Naive B cell (primary cell): Measurements from ENCODE around the gene ZBTB42. TPM values are rescaled to one million over a fixed set of nuclear protein-coding genes. Genes with fewer than 3 reads are reported as not detected.

Experiments used
- ATAC-seq, 2 donors: fragments of 150-1000 bp; cut with Tn5 transposase; 2 replicates each; pipeline ENCODE4 v1.10.0; 2021; ENCODE audit warnings: low read depth in 2 of 2, mild to moderate bottlenecking in 2 of 2, moderate library complexity in 2 of 2
- DNase-seq: peaks from one replicate; pipeline ENCODE4 v3.0.0; 2022
- H3K27ac Mint-ChIP-seq, 6 donors: one replicate each; pipeline ENCODE4 v1.8.0; 2020 to 2022; ENCODE audit warnings: mild to moderate bottlenecking in 6 of 6, mixed read lengths in 6 of 6, moderate library complexity in 5 of 6, inconsistent platforms in 2 of 6
- H3K27me3 Mint-ChIP-seq, 3 donors: one replicate each; pipeline ENCODE4 v1.8.0; 2021 to 2022; ENCODE audit warnings: mixed read lengths in 3 of 3, mild to moderate bottlenecking in 1 of 3
- H3K36me3 Mint-ChIP-seq, 2 donors: one replicate each; pipeline ENCODE4 v1.8.0; 2020 to 2022; ENCODE audit warnings: mixed read lengths in 2 of 2, inconsistent platforms in 1 of 2, mild to moderate bottlenecking in 1 of 2
- H3K4me1 Mint-ChIP-seq, 3 donors: one replicate each; pipeline ENCODE4 v1.8.0; 2020 to 2022; ENCODE audit warnings: mixed read lengths in 3 of 3, inconsistent platforms in 1 of 3, mild to moderate bottlenecking in 1 of 3, moderate library complexity in 1 of 3
- H3K4me3 Mint-ChIP-seq, 8 donors: one replicate each; pipeline ENCODE4 v1.8.0; 2020 to 2022; ENCODE audit warnings: mild to moderate bottlenecking in 8 of 8, mixed read lengths in 8 of 8, moderate library complexity in 8 of 8, inconsistent platforms in 2 of 8
- H3K9me3 Mint-ChIP-seq, 7 donors: one replicate each; pipeline ENCODE4 v1.8.0; 2020 to 2022; ENCODE audit warnings: mixed read lengths in 7 of 7, mild to moderate bottlenecking in 5 of 7, inconsistent platforms in 2 of 7, moderate library complexity in 1 of 7
- polyA plus RNA-seq, 6 donors: library from polyadenylated mRNA; unstranded; fragments of 300-500 nt; fragmentation: Illumina TruSeq; gene quantifications; one replicate each; pipeline ENCODE4 v1.2.3, GENCODE V29; 2021; ENCODE audit warnings: low read depth in 6 of 6

Gene ZBTB42
- polyA plus RNA-seq, 6 donors from 2014 or later: 0.84 to 1.9 (median 1.2) TPM

- H3K27ac Mint-ChIP-seq: no peak overlapping the region
These were observed 10.9 kb upstream of the ZBTB42 start for GRCh38 chr14:104789752-104790743.

GRCh38 chr14:104791425-104791824, 9.5 kb upstream of the ZBTB42 start:
- no peak overlapping the region for H3K27ac Mint-ChIP-seq
- H3K9me3 Mint-ChIP-seq: no peaks in the 10 kb centered on the region
- H3K27me3 Mint-ChIP-seq: no peaks in the 10 kb centered on the region
- H3K36me3 Mint-ChIP-seq: no peaks in the 10 kb centered on the region
- peaks cover 39 to 49% (median 40%) of the 10 kb centered on the region in 3 donors for H3K4me1 Mint-ChIP-seq
- DNase-seq (no peak), ATAC-seq (no peak)
- H3K4me3 Mint-ChIP-seq: peak overlapping the region in 1 of 8 donors; percentile 62

More at GRCh38 chr14:104789752-104790743, 10.9 kb upstream of the ZBTB42 start:
- Mint-ChIP-seq H3K4me3 (no peak overlapping the region), H3K4me1 (peaks cover 34 to 52% (median 34%) of the 10 kb centered on the region in 3 donors), H3K9me3 (no peaks in the 10 kb centered on the region), H3K27me3 (no peaks in the 10 kb centered on the region), H3K36me3 (no peaks in the 10 kb centered on the region)
- no peak for ATAC-seq
- DNase-seq: no peak

DNA sequence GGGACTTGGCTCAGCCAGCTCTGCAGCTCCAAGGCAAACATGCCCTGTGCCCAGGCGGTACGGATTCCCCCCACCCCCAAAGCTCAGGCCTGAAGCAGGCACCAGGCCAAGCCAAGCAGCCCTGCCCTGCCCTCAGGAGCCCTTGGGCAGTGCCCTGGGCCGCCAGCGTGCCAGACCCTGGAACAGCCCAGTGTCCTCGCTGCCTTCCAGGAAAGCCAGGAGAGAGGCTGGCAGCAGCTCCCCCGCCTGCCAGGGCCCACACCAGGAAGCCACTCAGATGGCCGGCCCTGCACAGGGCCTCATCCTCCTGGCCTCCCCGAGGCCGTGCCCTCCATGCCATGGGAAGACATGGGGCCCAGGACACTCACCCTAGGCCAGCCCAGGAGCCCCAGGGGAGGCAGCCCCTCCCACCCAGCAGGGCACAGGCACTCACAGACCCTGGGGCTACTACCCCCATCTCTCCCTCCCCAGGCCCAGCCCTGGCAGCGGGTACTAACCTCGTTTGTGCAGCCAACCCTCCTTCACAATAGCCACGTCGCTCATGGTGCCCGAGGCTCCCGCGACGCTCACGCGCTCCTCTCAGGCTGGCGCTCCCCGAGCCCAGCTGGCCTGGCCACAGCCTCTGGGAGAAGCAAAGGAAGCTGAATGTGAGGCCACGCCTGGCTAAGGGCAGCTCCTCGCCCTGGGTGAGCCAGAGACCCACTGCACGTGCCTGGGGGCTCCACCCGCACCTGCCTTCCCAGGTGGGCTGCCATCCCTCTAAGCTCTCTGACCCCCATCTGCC, 8.6 kb upstream of the ZBTB42 start:
- no peak for ATAC-seq
- Mint-ChIP-seq H3K9me3 (no peaks in the 10 kb centered on the region), H3K4me1 (peaks cover 43 to 55% (median 45%) of the 10 kb centered on the region in 3 donors), H3K36me3 (no peaks in the 10 kb centered on the region), H3K27ac (no peak overlapping the region), H3K27me3 (no peaks in the 10 kb centered on the region), H3K4me3 (peak overlapping the region in 2 of 8 donors; percentile 83 to 87)
- DNase-seq: no peak

DNA sequence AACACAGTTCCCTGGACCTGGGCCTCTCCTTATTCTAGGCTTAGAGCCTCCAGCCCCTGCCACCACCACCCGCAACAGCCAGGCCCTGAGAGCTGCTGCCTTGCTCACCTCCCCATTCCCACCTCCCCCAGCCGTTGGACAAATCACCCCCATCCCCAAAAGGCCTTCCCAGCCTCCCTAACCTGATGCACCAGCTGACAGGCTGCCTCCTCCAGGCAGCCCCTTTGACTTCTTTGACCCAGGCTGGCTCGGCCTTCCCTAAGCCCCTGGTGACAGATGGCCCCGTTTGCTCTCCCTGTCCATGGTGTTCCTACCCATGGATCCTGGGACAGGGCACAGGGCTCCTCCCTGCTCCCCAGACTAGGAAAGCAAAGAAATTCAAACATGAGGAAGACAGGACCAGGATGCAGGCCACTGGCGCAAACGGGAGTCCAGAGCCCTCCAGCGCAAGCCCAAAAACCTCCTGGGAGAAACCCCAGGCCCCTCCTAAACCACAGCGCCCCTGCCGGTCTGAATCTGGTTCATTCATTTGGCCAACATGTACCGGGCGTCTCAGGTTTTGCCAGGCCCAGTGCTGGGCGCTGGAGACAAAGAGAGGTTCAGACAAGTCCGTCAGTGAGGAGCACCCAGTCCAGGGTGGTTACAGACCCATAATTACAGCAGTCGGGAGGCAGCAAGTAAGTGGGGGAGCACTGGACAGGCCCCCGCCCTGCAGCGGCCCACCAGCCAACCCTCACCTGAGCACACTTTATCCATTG, 7.8 kb upstream of the ZBTB42 start:
- Mint-ChIP-seq H3K4me1 (peaks cover 46 to 53% (median 48%) of the 10 kb centered on the region in 3 donors), H3K4me3 (peak overlapping the region in 7 of 8 donors; percentile 53 to 94 (median 87)), H3K9me3 (no peaks in the 10 kb centered on the region), H3K27me3 (no peaks in the 10 kb centered on the region), H3K27ac (peak overlapping the region in 1 of 6 donors; percentile 86), H3K36me3 (no peaks in the 10 kb centered on the region)
- ATAC-seq (no peak), DNase-seq (no peak)

DNA sequence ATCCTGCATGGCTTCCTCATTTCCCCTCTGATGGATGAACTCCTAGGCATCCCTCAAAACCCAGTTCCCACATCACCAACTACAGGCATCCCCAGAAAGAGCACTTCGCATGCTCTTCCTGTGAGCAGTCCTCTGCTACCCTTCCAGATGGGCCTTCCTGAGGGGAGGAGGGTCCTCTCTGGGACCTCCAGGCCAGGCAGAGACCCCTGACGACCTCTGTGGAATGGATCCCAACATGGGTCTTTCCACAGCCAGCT, 7.3 kb upstream of the ZBTB42 start:
- Mint-ChIP-seq H3K4me1 (peaks cover 49 to 54% (median 51%) of the 10 kb centered on the region in 3 donors), H3K27me3 (no peaks in the 10 kb centered on the region), H3K27ac (peak overlapping the region in 2 of 6 donors; percentile 43 to 86), H3K4me3 (peak overlapping the region in 7 of 8 donors; percentile 79 to 94 (median 87)), H3K36me3 (no peaks in the 10 kb centered on the region), H3K9me3 (no peaks in the 10 kb centered on the region)
- ATAC-seq: no peak
- no peak for DNase-seq

DNA sequence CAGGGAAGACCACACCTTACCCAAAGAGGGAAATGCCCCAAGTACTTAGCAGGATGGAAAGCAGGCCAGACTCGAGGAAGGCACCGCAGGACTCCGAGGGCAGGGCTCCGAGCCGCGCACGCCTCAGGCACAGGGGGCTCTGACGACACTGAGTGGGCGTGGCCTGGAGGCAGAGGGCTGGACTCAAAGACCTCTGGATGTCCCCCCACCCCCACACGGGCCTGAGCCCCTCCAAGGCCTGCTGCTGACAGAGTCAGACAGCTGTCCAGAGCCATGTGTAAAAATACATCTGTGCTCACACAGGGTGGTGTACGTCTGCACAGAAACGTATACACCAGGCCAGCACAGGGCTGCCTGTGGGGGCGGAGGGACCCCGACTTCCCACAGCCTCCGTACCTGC, 6.8 kb upstream of the ZBTB42 start:
- H3K4me1 Mint-ChIP-seq: peaks cover 53 to 59% (median 55%) of the 10 kb centered on the region in 3 donors
- no peak for DNase-seq

GRCh38 chr14:104794631-104794992, 6.3 kb upstream of the ZBTB42 start:
- H3K4me3 Mint-ChIP-seq: peak overlapping the region; percentile 79 to 94 (median 88)
- DNase-seq: no peak
- no peak for ATAC-seq
- no peaks in the 10 kb centered on the region for H3K9me3 Mint-ChIP-seq
- peaks cover 56 to 64% (median 60%) of the 10 kb centered on the region in 3 donors for H3K4me1 Mint-ChIP-seq
- H3K36me3 Mint-ChIP-seq: no peaks in the 10 kb centered on the region
- peak overlapping the region in 5 of 6 donors; percentile 14 to 86 (median 67) for H3K27ac Mint-ChIP-seq
- H3K27me3 Mint-ChIP-seq: no peaks in the 10 kb centered on the region

More for the DNA sequence above, 6.8 kb upstream of the ZBTB42 start:
- ATAC-seq: no peak
- H3K27ac Mint-ChIP-seq: peak overlapping the region in 2 of 6 donors; percentile 43 to 85
- H3K4me3 Mint-ChIP-seq: peak overlapping the region; percentile 79 to 94 (median 88)
- H3K27me3 Mint-ChIP-seq: no peaks in the 10 kb centered on the region
- H3K36me3 Mint-ChIP-seq: no peaks in the 10 kb centered on the region
- H3K9me3 Mint-ChIP-seq: no peaks in the 10 kb centered on the region

- H3K36me3 Mint-ChIP-seq: no peaks in the 10 kb centered on the region
- no peaks in the 10 kb centered on the region for H3K9me3 Mint-ChIP-seq
- peak; percentile 36 to 39 for ATAC-seq
- peaks cover 61 to 68% (median 63%) of the 10 kb centered on the region in 3 donors for H3K4me1 Mint-ChIP-seq
- H3K4me3 Mint-ChIP-seq: peak within 1 kb of the TSS; percentile 79 to 94 (median 88)
- H3K27me3 Mint-ChIP-seq: no peaks in the 10 kb centered on the region
- DNase-seq: peak; percentile 47
- peak within 1 kb of the TSS in 4 of 6 donors; percentile 69 to 87 (median 80) for H3K27ac Mint-ChIP-seq
These were observed 5.7 kb upstream of the ZBTB42 start, which contains the start of gene AKT1 for GRCh38 chr14:104794993-104795780. Gene AKT1, minus strand, starts transcription at chr14:104795748. Its CDS starts 3,105 bp downstream, at chr14:104792643.

GRCh38 chr14:104795781-104796686, 4.9 kb upstream of the ZBTB42 start:
- peak overlapping the region in 4 of 6 donors; percentile 69 to 87 (median 80) for H3K27ac Mint-ChIP-seq
- H3K4me1 Mint-ChIP-seq: peaks cover 61 to 64% (median 61%) of the 10 kb centered on the region in 3 donors
- H3K36me3 Mint-ChIP-seq: no peaks in the 10 kb centered on the region
- peak; percentile 61 for ATAC-seq
- no peaks in the 10 kb centered on the region for H3K27me3 Mint-ChIP-seq
- peak; percentile 49 for DNase-seq
- H3K9me3 Mint-ChIP-seq: no peaks in the 10 kb centered on the region
- peak overlapping the region; percentile 67 to 91 (median 80) for H3K4me3 Mint-ChIP-seq

GRCh38 chr14:104796687-104797081, 4.2 kb upstream of the ZBTB42 start:
- H3K4me3 Mint-ChIP-seq: peak overlapping the region; percentile 67 to 91 (median 80)
- H3K9me3 Mint-ChIP-seq: no peaks in the 10 kb centered on the region
- ATAC-seq (no peak), DNase-seq (no peak)
- H3K36me3 Mint-ChIP-seq: no peaks in the 10 kb centered on the region
- H3K27me3 Mint-ChIP-seq: no peaks in the 10 kb centered on the region
- H3K4me1 Mint-ChIP-seq: peaks cover 57 to 62% (median 58%) of the 10 kb centered on the region in 3 donors
- peak overlapping the region in 4 of 6 donors; percentile 12 to 88 (median 82) for H3K27ac Mint-ChIP-seq

DNA sequence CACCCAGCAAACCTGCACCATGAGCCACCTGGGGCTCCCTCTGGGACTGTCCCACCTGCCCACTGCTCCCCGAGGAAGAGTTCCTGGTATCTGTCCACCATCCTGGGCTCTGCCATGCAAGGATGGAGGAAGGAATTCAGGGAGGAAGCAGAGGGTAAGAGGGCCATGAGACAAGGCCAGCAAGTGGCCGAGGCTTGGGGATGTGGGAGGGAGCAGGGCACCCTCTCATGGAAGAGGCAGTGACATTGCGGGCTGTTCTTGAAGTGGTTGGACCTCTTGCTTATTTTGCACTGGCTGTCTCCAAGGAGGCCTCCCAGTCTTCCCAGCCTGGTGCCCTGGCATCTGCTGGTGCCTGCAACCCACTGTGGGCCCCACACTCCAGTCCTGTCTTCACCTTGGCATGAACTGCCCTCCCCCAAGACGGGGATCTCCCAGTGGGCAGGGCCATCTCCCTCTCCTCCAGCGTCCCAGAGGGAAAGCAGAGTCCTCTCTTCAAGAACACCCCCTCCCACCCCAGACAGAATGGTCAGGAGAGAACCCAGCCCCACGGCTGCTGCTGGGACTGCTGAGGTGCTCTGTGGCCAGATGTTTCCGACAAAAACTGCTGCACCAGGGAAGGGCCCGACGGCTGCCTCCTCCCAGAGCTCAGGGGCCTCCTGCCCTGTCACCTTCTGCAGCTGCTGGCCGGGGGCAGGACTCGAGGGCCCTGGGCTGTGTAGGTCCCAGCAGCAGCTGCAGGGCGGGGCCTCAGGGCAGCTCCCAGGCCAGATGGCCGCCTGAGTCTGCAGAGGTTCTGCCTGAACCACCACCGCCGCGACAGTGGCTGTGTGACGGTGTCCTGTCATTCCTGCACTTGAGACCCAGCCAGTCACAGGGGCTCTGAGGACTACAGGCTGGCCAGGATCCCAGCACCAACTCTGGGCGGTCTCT, 3.5 kb upstream of the ZBTB42 start:
- H3K27ac Mint-ChIP-seq: peak overlapping the region in 3 of 6 donors; percentile 66 to 88 (median 77)
- no peaks in the 10 kb centered on the region for H3K9me3 Mint-ChIP-seq
- no peak for ATAC-seq
- H3K36me3 Mint-ChIP-seq: no peaks in the 10 kb centered on the region
- H3K4me3 Mint-ChIP-seq: peak overlapping the region; percentile 6 to 86 (median 72)
- no peak for DNase-seq
- H3K27me3 Mint-ChIP-seq: no peaks in the 10 kb centered on the region
- peaks cover 56 to 64% (median 56%) of the 10 kb centered on the region in 3 donors for H3K4me1 Mint-ChIP-seq
